Neuronal stem cell (in vitro differentiated cells): ENCODE measurements around the gene ATG101.

Experiments used
- DNase-seq: peaks from one replicate; pipeline ENCODE4 v3.0.0-alpha.2; 2013; ENCODE audit warnings: low spot score
- H2AFZ ChIP-seq: one replicate; pipeline ENCODE4 v1.6.1; 2013; ENCODE audit warnings: mild to moderate bottlenecking, low read length, inconsistent platforms
- H2AK5ac ChIP-seq: 2 replicates; pipeline ENCODE4 v1.6.1; 2013; ENCODE audit warnings: low read depth, mild to moderate bottlenecking, inconsistent platforms, low read length, moderate library complexity, mixed read lengths
- H2BK120ac ChIP-seq: 2 replicates; pipeline ENCODE4 v1.6.1; 2013; ENCODE audit warnings: low read depth, mild to moderate bottlenecking, inconsistent platforms, low read length, moderate library complexity, mixed read lengths
- H2BK12ac ChIP-seq: one replicate; pipeline ENCODE4 v1.6.1; 2013; ENCODE audit warnings: low read length, inconsistent platforms
- H2BK15ac ChIP-seq: 2 replicates; pipeline ENCODE4 v1.6.1; 2013; ENCODE audit warnings: mild to moderate bottlenecking, low read length, inconsistent platforms, mixed read lengths
- H2BK5ac ChIP-seq: one replicate; pipeline ENCODE4 v1.6.1; 2013; ENCODE audit warnings: inconsistent platforms, mild to moderate bottlenecking, low read length, moderate library complexity
- H3K14ac ChIP-seq: one replicate; pipeline ENCODE4 v1.6.1; 2013; ENCODE audit warnings: low read length, inconsistent platforms
- H3K18ac ChIP-seq: 2 replicates; pipeline ENCODE4 v1.6.1; 2013; ENCODE audit warnings: low read length, inconsistent platforms
- H3K23ac ChIP-seq: 2 replicates; pipeline ENCODE4 v1.6.1; 2013; ENCODE audit warnings: low read depth, mild to moderate bottlenecking, mixed read lengths, low read length, inconsistent platforms; ENCODE audit not compliant: poor library complexity
- H3K27ac ChIP-seq: replicated peaks from 3 replicates; pipeline ENCODE4 v1.5.1; 2013; ENCODE audit warnings: low read length, inconsistent platforms
- H3K27me3 ChIP-seq, 3 experiments: 2 replicates each; pipeline ENCODE4 v1.6.1; 2013; ENCODE audit warnings: low read length in 3 of 3, mild to moderate bottlenecking in 2 of 3, inconsistent platforms in 1 of 3, low read depth in 1 of 3, mixed read lengths in 1 of 3, moderate library complexity in 1 of 3; ENCODE audit not compliant: control insufficient read depth in 3 of 3, insufficient read depth in 3 of 3
- H3K36me3 ChIP-seq, 2 donors: replicated peaks in 1 of 2; 2 replicates each; pipeline ENCODE4 v1.6.1; 2013; ENCODE audit warnings: low read length in 2 of 2; ENCODE audit not compliant: control insufficient read depth in 2 of 2, insufficient read depth in 2 of 2
- H3K4ac ChIP-seq: 2 replicates; pipeline ENCODE4 v1.6.1; 2013; ENCODE audit warnings: inconsistent platforms, mild to moderate bottlenecking, low read length, moderate library complexity
- H3K4me1 ChIP-seq, 2 donors: 1 replicate in 1 of 2; 2 replicates in 1 of 2; pipeline ENCODE4 v1.6.1; 2013; ENCODE audit warnings: low read length in 2 of 2, low read depth in 1 of 2; ENCODE audit not compliant: control insufficient read depth in 2 of 2, insufficient read depth in 1 of 2
- H3K4me2 ChIP-seq: one replicate; pipeline ENCODE4 v1.6.1; 2013; ENCODE audit warnings: mild to moderate bottlenecking, low read length, inconsistent platforms; ENCODE audit not compliant: insufficient read depth, poor library complexity, severe bottlenecking
- H3K4me3 ChIP-seq, 2 donors: 2 replicates each; pipeline ENCODE4 v1.5.1; 2013; ENCODE audit warnings: low read length in 2 of 2, mild to moderate bottlenecking in 2 of 2, inconsistent platforms in 1 of 2, moderate library complexity in 1 of 2
- H3K79me1 ChIP-seq: one replicate; pipeline ENCODE4 v1.6.1; 2013; ENCODE audit warnings: low read depth, mild to moderate bottlenecking, inconsistent platforms, low read length, moderate library complexity
- H3K9ac ChIP-seq: one replicate; pipeline ENCODE4 v1.6.1; 2013; ENCODE audit warnings: mild to moderate bottlenecking, low read depth, low read length, inconsistent platforms; ENCODE audit not compliant: poor library complexity
- H3K9me3 ChIP-seq, 2 donors: replicated peaks in 1 of 2; 2 replicates each; pipeline versions ENCODE3 to v1.6.1; 2013; ENCODE audit warnings: low read length in 2 of 2, mild to moderate bottlenecking in 2 of 2, inconsistent platforms in 1 of 2, low read depth in 1 of 2, mixed read lengths in 1 of 2, moderate library complexity in 1 of 2; ENCODE audit not compliant: control insufficient read depth in 2 of 2, insufficient read depth in 1 of 2
- H4K8ac ChIP-seq: one replicate; pipeline ENCODE4 v1.6.1; 2013; ENCODE audit warnings: low read depth, mild to moderate bottlenecking, inconsistent platforms, low read length, moderate library complexity
- H4K91ac ChIP-seq: one replicate; pipeline ENCODE4 v1.6.1; 2013; ENCODE audit warnings: low read length, low read depth, mild to moderate bottlenecking, inconsistent platforms; ENCODE audit not compliant: poor library complexity
- WGBS, 2 donors: extraction: QIAGEN DNeasy Blood & Tissue Kit; methylation state at CpG; one replicate each; pipeline ENCODE4 v1.1.7; 2013; ENCODE audit warnings: missing lambda C conversion rate in 2 of 2, mixed read lengths in 1 of 2; ENCODE audit not compliant: insufficient read length in 2 of 2, insufficient replicate concordance in 1 of 2; ENCODE audit errors: extremely low coverage in 2 of 2; 5-methylcytosine and 5-hydroxymethylcytosine counted together

The ATG101 gene

GRCh38 chr12:52082026-52082668 lies 12.4 kb downstream of the ATG101 start:
- Histone ChIP-seq H3K79me1 (no peaks in the 10 kb centered on the region), H3K9ac (peak overlapping the region; percentile 60), H3K36me3 (peaks cover 8 to 21% of the 10 kb centered on the region in 2 donors), H2BK15ac (peak overlapping the region; percentile 90), H3K4ac (no peak overlapping the region), H4K8ac (no peak overlapping the region), H2AFZ (peak overlapping the region; percentile 65), H2AK5ac (peak overlapping the region; percentile 88), H3K14ac (no peak overlapping the region), H3K4me3 (no peak overlapping the region), H3K9me3 (no peaks in the 10 kb centered on the region), H3K18ac (no peak overlapping the region), H3K27me3 (peaks cover 0 to 22% (median 0%) of the 10 kb centered on the region in 3 experiments), H2BK5ac (no peak overlapping the region), H3K23ac (peak overlapping the region; percentile 0), H3K4me2 (no peak overlapping the region), H2BK120ac (no peak overlapping the region), H3K27ac (no peak overlapping the region), H4K91ac (no peak overlapping the region), H3K4me1 (peaks cover 8 to 21% of the 10 kb centered on the region in 2 donors), H2BK12ac (no peak overlapping the region)
- no CpG with 5 or more reads among the region's 13 CpGs for WGBS, 2 donors
- no peak for DNase-seq

- no peak overlapping the region for H3K4me3 ChIP-seq
- peak overlapping the region; percentile 71 for H3K9ac ChIP-seq
- peak overlapping the region; percentile 62 for H3K23ac ChIP-seq
- H3K18ac ChIP-seq: peak overlapping the region; percentile 87
- no peaks in the 10 kb centered on the region for H3K79me1 ChIP-seq
- H2BK120ac ChIP-seq: no peak overlapping the region
- no peak overlapping the region for H2BK12ac ChIP-seq
- no peaks in the 10 kb centered on the region for H3K9me3 ChIP-seq
- H4K8ac ChIP-seq: no peak overlapping the region
- H4K91ac ChIP-seq: no peak overlapping the region
- no CpG with 5 or more reads among the region's 4 CpGs for WGBS, 2 donors
- H2AFZ ChIP-seq: peak overlapping the region; percentile 65
- H2BK5ac ChIP-seq: no peak overlapping the region
- peaks cover 8 to 17% of the 10 kb centered on the region in 2 donors for H3K36me3 ChIP-seq
- no peak for DNase-seq
- H3K4me2 ChIP-seq: no peak overlapping the region
- H3K27me3 ChIP-seq: peaks cover 0 to 27% (median 0%) of the 10 kb centered on the region in 3 experiments
- peak overlapping the region; percentile 90 for H2BK15ac ChIP-seq
- H3K4ac ChIP-seq: no peak overlapping the region
- peak overlapping the region; percentile 88 for H2AK5ac ChIP-seq
- no peak overlapping the region for H3K14ac ChIP-seq
- H3K27ac ChIP-seq: peak overlapping the region; percentile 11
- peaks cover 8 to 21% of the 10 kb centered on the region in 2 donors for H3K4me1 ChIP-seq
Measured at GRCh38 chr12:52082669-52082987, 12.8 kb downstream of the ATG101 start.

GRCh38 chr12:52082988-52083637 lies 13.3 kb downstream of the ATG101 start:
- peaks cover 8 to 21% of the 10 kb centered on the region in 2 donors for H3K4me1 ChIP-seq
- H3K4me2 ChIP-seq: no peak overlapping the region
- no CpG with 5 or more reads among the region's 11 CpGs for WGBS, 2 donors
- no peak overlapping the region for H3K4ac ChIP-seq
- H3K4me3 ChIP-seq: no peak overlapping the region
- H2BK5ac ChIP-seq: no peak overlapping the region
- peak overlapping the region; percentile 62 for H3K23ac ChIP-seq
- peak overlapping the region; percentile 11 for H3K27ac ChIP-seq
- no peaks in the 10 kb centered on the region for H3K79me1 ChIP-seq
- H2AK5ac ChIP-seq: peak overlapping the region; percentile 88
- H3K27me3 ChIP-seq: peaks cover 0 to 32% (median 0%) of the 10 kb centered on the region in 3 experiments
- no peak overlapping the region for H2BK120ac ChIP-seq
- no peak overlapping the region for H3K14ac ChIP-seq
- H3K9me3 ChIP-seq: no peaks in the 10 kb centered on the region
- H4K8ac ChIP-seq: no peak overlapping the region
- H2BK15ac ChIP-seq: peak overlapping the region; percentile 90
- H3K36me3 ChIP-seq: peaks cover 4 to 12% of the 10 kb centered on the region in 2 donors
- no peak overlapping the region for H2BK12ac ChIP-seq
- peak overlapping the region; percentile 71 for H3K9ac ChIP-seq
- no peak overlapping the region for H4K91ac ChIP-seq
- peak overlapping the region; percentile 87 for H3K18ac ChIP-seq
- H2AFZ ChIP-seq: peak overlapping the region; percentile 61
- DNase-seq: peak; percentile 68

GRCh38 chr12:52083638-52083996 lies 13.8 kb downstream of the ATG101 start:
- H2BK120ac ChIP-seq: no peak overlapping the region
- H4K91ac ChIP-seq: no peak overlapping the region
- no peak overlapping the region for H2BK15ac ChIP-seq
- WGBS, 2 donors: no CpG with 5 or more reads among the region's 2 CpGs
- H2BK12ac ChIP-seq: no peak overlapping the region
- no peak overlapping the region for H3K4me3 ChIP-seq
- H3K4ac ChIP-seq: no peak overlapping the region
- peaks cover 4 to 7% of the 10 kb centered on the region in 2 donors for H3K36me3 ChIP-seq
- H3K14ac ChIP-seq: no peak overlapping the region
- DNase-seq: no peak
- no peak overlapping the region for H3K18ac ChIP-seq
- no peak overlapping the region for H2AK5ac ChIP-seq
- H3K9ac ChIP-seq: no peak overlapping the region
- no peak overlapping the region for H4K8ac ChIP-seq
- no peak overlapping the region for H3K27ac ChIP-seq
- H3K9me3 ChIP-seq: no peaks in the 10 kb centered on the region
- H2BK5ac ChIP-seq: no peak overlapping the region
- H3K23ac ChIP-seq: no peak overlapping the region
- no peak overlapping the region for H3K4me2 ChIP-seq
- peaks cover 0 to 37% (median 0%) of the 10 kb centered on the region in 3 experiments for H3K27me3 ChIP-seq
- H2AFZ ChIP-seq: no peak overlapping the region
- no peaks in the 10 kb centered on the region for H3K79me1 ChIP-seq
- H3K4me1 ChIP-seq: peaks cover 8 to 21% of the 10 kb centered on the region in 2 donors
